Tibial nerve (tissue), 4 donors: ENCODE results near the gene IRF8. TPM values are rescaled to one million over a fixed set of nuclear protein-coding genes. Genes with fewer than 3 reads are reported as not detected.
A peak's percentile ranks its signal among the peaks of the same experiment; 100 is the strongest.

Experiments used
- DNase-seq, 2 donors: peaks; one replicate each; pipeline ENCODE4 v3.0.0-alpha.2; 2019; ENCODE audit warnings: low spot score in 2 of 2
- H3K27ac ChIP-seq, 4 donors: fragments of 200-600 bp; sonication (generic) in 3 of 4; one replicate each; pipeline ENCODE4 v1.5.1; 2017 to 2019; ENCODE audit warnings: mild to moderate bottlenecking in 1 of 4
- H3K27me3 ChIP-seq, 2 donors: fragments of 200-600 bp; sonication (generic) in 1 of 2; one replicate each; pipeline versions ENCODE4 v1.5.1 to v1.6.0; 2017 to 2019
- H3K36me3 ChIP-seq, 3 donors: fragments of 200-600 bp; sonication (generic); one replicate each; pipeline ENCODE4 v1.5.1; 2018 to 2019
- H3K4me1 ChIP-seq, 4 donors: fragments of 200-600 bp; sonication (generic) in 3 of 4; one replicate each; pipeline ENCODE4 v1.5.1; 2017 to 2019
- H3K4me3 ChIP-seq, 4 donors: fragments of 200-600 bp; sonication (generic) in 3 of 4; one replicate each; pipeline ENCODE4 v1.5.1; 2017 to 2019; ENCODE audit warnings: mild to moderate bottlenecking in 1 of 4, moderate library complexity in 1 of 4
- H3K9me3 ChIP-seq, 4 donors: fragments of 200-600 bp; sonication (generic) in 3 of 4; one replicate each; pipeline ENCODE4 v1.5.1; 2017 to 2019
- EP300 ChIP-seq, 2 donors: sonication (generic); formaldehyde crosslinking; IDR thresholded peaks; one replicate each; pipeline ENCODE4 v1.6.1; 2017; ENCODE audit warnings: antibody characterized with exemption in 2 of 2, mild to moderate bottlenecking in 1 of 2
- POLR2A ChIP-seq, 2 donors: fragments of 450-650 bp; IDR thresholded peaks; one replicate each; pipeline ENCODE4 v1.6.1; 2017; ENCODE audit warnings: antibody characterized with exemption in 2 of 2, mild to moderate bottlenecking in 2 of 2, moderate library complexity in 2 of 2
- WGBS, 2 donors: methylation state at CpG; one replicate each; pipeline ENCODE4 v1.1.5; 2018; 5-methylcytosine and 5-hydroxymethylcytosine counted together
- total RNA-seq, 4 donors: library from RNA; depleted of rRNA; stranded (reverse); fragments of >200 nt; gene quantifications; one replicate each; pipeline ENCODE4 v1.1.0, GENCODE V29; 2016
- TF ChIP-seq, protein P1 (sequence below), 5 experiments: fragments of 200-600 bp in 3 of 5; fragments of 450-650 bp in 2 of 5; sonication (generic) in 3 of 5; IDR thresholded peaks; one replicate each; pipeline ENCODE4 v1.5.1; 2016 to 2019; ENCODE audit warnings: antibody characterized with exemption in 5 of 5, mild to moderate bottlenecking in 3 of 5, moderate library complexity in 2 of 5

Gene IRF8
- total RNA-seq, 4 donors from 2014 or later: 20.5 to 30.3 (median 22.7) TPM

DNA sequence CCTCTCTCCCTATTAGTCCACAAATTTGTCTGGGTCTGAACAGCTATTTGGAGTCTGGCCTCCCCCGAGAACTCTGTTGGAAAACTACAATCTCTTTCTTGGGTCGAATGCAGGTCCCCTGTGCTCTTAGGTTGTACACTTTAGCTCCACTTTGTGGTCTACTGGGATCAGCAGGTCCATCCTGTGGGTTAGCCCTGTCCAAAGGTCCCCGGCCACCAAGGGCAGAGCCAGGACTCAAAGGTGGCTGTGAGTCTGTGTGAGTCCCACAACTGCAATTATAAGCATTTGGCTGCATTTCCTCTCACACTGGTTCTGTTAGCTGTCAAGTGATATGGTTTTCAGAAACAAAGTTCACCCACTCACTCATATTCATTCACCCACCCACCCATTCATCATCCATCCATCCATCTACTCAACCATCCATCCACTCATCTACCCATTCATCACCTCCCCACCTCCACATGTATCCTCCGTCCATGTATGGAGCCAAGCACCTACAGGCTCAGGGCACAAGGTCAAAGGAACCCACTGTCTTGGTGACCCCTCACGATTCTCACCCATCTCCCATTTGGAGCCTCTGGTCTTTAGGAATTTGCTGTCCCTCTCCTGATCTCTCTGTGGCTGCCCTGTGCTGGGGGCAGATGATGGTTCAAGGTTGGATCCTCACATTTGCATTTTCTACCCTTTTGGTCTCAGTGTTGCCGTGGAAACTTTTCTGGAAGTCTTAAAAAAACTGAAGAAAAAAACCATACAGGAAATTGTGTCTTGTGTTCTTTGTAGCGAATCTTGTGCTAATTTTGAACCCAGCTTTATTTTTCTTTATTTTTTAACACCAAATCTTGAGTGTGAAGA is 45.8 kb downstream of the IRF8 start:
- H3K9me3 ChIP-seq: peaks cover 0 to 3% (median 0%) of the 10 kb centered on the region in 4 donors
- H3K4me1 ChIP-seq: no peaks in the 10 kb centered on the region
- WGBS, 2 donors: 75 to 80% methylated on average over 7 of the region's 7 CpGs
- TF ChIP-seq, protein P1, sequence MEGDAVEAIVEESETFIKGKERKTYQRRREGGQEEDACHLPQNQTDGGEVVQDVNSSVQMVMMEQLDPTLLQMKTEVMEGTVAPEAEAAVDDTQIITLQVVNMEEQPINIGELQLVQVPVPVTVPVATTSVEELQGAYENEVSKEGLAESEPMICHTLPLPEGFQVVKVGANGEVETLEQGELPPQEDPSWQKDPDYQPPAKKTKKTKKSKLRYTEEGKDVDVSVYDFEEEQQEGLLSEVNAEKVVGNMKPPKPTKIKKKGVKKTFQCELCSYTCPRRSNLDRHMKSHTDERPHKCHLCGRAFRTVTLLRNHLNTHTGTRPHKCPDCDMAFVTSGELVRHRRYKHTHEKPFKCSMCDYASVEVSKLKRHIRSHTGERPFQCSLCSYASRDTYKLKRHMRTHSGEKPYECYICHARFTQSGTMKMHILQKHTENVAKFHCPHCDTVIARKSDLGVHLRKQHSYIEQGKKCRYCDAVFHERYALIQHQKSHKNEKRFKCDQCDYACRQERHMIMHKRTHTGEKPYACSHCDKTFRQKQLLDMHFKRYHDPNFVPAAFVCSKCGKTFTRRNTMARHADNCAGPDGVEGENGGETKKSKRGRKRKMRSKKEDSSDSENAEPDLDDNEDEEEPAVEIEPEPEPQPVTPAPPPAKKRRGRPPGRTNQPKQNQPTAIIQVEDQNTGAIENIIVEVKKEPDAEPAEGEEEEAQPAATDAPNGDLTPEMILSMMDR (IDR thresholded peaks at IDR 0.05): no peak
- TF ChIP-seq POLR2A (IDR thresholded peaks at IDR 0.05): no peak
- no peaks in the 10 kb centered on the region for H3K27me3 ChIP-seq
- H3K4me3 ChIP-seq: no peak overlapping the region
- no peak overlapping the region for H3K27ac ChIP-seq
- H3K36me3 ChIP-seq: no peaks in the 10 kb centered on the region
- no peak for DNase-seq

DNA sequence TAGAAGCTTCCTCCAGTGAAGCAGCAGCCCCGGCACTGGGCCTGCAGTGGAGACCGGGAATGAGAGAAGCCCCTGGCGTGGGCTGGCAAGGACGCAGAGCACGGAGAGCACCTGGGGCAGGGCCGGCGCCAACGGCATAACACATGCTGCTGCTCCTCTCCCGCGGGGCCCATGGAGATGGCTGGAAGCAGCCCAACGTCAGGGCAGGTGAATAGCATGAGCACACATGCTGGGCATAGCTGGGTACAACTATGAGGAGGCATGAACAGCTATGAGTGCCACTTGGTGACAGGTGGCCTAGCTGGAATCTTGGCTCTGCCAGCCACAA is 46.4 kb downstream of the IRF8 start:
- Histone ChIP-seq H3K36me3 (no peaks in the 10 kb centered on the region), H3K27me3 (no peaks in the 10 kb centered on the region)
- 86 to 87% methylated on average over 11 of the region's 11 CpGs for WGBS, 2 donors

DNA sequence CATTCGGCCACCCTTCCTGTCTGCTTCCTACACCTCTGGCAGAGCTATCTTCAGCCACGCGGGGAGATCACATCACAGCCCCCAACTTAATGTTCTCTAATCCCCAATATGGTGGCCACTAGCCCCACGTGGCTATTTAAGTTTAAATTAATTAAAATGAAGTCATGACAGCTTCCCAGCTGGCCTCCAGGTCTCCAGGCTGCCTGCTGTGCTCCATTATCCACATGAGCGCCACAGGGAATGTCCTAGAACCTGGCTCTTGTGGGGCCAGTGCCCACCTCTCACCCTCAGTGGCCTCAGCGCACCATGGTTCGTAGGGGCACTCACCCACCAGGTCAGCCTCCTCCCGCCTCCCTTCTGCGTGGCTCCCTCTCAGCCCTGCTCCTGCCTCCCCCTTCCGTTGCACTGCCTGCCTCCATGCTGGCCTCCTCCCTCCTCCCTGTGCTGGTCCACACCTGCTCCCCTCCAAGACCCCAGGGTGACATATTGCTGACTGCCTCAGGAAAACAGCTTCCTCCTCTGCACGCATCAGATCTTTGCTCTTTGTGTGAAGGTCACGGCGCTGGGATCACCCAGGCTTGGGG is 47.7 kb downstream of the IRF8 start:
- Histone ChIP-seq H3K27me3 (no peaks in the 10 kb centered on the region), H3K4me1 (peaks cover 0 to 2% (median 0%) of the 10 kb centered on the region in 4 donors), H3K36me3 (no peaks in the 10 kb centered on the region), H3K27ac (no peak overlapping the region), H3K9me3 (no peaks in the 10 kb centered on the region), H3K4me3 (no peak overlapping the region)
- DNase-seq: no peak
- WGBS, 2 donors: 78 to 86% methylated on average over 13 of the region's 13 CpGs
- TF ChIP-seq, protein P1 (IDR thresholded peaks at IDR 0.05): no peak
- TF ChIP-seq EP300 (IDR thresholded peaks at IDR 0.05): no peak
- TF ChIP-seq POLR2A (IDR thresholded peaks at IDR 0.05): no peak

More for the DNA sequence above, 46.4 kb downstream of the IRF8 start:
- H3K4me3 ChIP-seq: no peak overlapping the region
- H3K27ac ChIP-seq: no peak overlapping the region
- H3K4me1 ChIP-seq: peaks cover 0 to 2% (median 0%) of the 10 kb centered on the region in 4 donors
- TF ChIP-seq POLR2A (IDR thresholded peaks at IDR 0.05) (no peak), EP300 (IDR thresholded peaks at IDR 0.05) (no peak)
- TF ChIP-seq, protein P1 (IDR thresholded peaks at IDR 0.05): no peak
- no peaks in the 10 kb centered on the region for H3K9me3 ChIP-seq
- no peak for DNase-seq

DNA sequence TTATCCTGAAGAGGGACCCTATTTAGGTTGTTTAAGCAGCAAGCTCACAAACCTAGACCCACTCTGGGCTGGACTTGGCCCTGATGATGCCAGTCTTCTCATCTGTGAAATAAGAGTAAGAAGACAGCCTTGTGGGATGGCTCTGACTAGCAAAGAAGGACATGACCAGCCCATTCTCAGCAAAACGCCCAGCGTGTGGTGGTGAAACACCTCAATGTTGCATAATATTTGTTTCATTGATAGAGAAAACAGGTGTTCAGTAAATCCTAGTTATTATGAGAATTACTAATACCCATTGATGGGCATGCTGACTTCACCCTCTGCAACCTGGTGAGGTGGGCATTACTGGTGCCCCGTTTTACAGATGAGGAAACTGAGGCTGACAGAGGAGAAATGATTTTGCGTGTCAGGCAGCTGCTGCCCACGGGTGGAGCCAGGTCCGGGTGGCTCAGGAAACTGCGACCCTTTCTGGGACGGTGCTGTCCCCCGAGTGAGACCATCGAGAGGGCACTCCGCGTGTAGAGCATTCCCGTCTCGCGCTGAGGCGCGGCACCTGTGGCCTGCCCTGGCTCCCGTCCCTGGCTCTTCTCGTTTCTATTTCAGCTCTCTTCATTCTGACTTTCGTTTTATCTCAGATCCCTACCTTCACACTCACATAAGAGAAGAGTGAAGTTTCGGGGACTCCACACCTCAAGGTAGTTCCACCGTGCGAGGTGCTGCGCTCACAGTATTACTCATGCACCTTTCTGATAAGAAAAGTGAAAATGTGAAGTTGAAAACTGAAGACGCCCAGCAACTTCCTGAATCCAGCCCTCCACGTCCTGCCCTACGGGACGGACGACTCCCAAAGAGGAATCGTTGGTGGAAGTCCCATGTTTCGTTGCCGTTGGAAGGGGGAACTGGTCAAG is 48.5 kb downstream of the IRF8 start:
- H3K4me3 ChIP-seq: peak overlapping the region in 2 of 4 donors; percentile 27 to 32
- H3K36me3 ChIP-seq: no peaks in the 10 kb centered on the region
- no peak for TF ChIP-seq EP300 (IDR thresholded peaks at IDR 0.05)
- TF ChIP-seq, protein P1 (IDR thresholded peaks at IDR 0.05): no peak
- no peak for TF ChIP-seq POLR2A (IDR thresholded peaks at IDR 0.05)
- WGBS, 2 donors: 83 to 84% methylated on average over 32 of the region's 32 CpGs
- peaks cover 0 to 2% (median 0%) of the 10 kb centered on the region in 4 donors for H3K4me1 ChIP-seq
- no peak for DNase-seq
- H3K27ac ChIP-seq: no peak overlapping the region
- no peaks in the 10 kb centered on the region for H3K9me3 ChIP-seq
- H3K27me3 ChIP-seq: no peaks in the 10 kb centered on the region
